Glomerular visceral epithelial cell (primary cell): ENCODE results near the gene CALHM1.
"Not testable (repeated sequence)": the region's sequence is repeated elsewhere in the genome, so short reads cannot be mapped to it uniquely, and the experiment has no call there.

Experiments used
- DNase-seq: peaks from one replicate; pipeline ENCODE4 v3.0.0-alpha.2; 2016; ENCODE audit errors: extremely low spot score

Gene CALHM1

GRCh38 chr10:103429647-103430046 is 29.1 kb downstream of the CALHM1 start:
- no peak for DNase-seq

DNA sequence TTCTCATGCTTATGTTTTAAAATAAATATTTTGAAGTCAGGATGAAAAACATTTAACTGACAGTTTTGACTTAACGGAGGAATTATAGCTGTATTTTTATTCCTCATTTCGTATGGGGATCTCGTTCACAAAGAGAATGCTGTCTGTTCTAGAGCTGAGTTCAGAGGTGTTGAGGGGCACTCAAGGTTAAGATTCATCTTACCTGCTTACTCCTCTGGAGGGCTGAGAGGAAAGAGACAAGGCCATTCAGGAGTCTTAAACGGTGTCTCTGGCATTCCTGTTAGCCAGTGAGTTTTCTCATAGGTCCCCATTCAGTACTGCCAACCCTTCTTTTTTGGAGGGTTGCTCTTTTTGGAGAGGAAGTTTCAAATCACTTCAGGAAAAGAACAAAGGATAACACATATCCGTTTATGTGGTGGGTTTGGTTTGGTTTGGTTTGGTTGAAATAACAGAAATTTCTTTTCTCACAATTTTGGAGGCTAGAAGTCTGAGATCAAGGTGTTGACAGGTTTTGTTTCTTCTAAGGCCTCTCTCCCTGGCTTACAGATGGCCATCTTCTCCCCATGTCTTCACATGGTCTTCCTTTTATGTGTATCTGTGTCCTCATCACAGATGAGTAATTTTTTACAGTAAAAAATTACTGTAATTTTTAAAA is 29.6 kb downstream of the CALHM1 start:
- no peak for DNase-seq

- DNase-seq: no peak
Observed at GRCh38 chr10:103427866-103428265, 30.8 kb downstream of the CALHM1 start.

GRCh38 chr10:103423748-103424147 is 35.0 kb downstream of the CALHM1 start:
- DNase-seq: no peak

DNA sequence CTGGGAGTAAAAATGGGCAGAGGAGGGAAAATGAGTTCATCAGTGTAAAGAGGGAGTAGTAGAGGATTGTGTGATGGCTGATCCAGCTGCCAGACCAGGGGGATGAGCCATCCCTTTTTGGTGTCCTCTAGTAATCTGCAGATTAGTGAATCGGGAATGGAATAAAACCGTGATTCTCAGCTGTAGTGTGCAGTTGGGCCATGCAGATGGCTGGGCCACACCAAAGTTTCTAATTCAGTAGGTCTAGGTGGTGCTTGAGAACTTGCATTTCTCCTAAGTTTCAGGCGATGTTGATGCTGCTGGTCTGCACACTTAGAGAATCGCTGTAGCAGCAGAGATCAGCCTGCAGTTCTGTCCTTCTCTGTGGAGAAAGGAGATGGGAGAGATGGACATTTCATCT is 39.6 kb downstream of the CALHM1 start:
- no peak for DNase-seq

- no peak for DNase-seq
Observed at GRCh38 chr10:103417601-103418000, 41.1 kb downstream of the CALHM1 start.

DNA sequence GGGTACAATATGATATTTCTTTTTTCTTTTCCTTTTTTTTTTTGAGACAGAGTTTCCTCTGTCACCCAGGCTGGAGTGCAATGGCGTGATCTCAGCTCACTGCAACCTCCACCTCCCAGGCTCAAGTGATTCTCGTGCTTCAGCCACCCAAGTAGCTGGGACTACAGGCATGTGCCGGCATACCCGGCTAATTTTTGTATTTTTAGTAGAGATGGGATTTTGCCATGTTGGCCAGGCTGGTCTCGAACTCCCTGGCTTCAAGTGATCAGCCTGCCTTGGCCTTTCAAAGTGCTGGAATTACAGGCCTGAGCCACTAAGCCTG is 41.6 kb downstream of the CALHM1 start:
- not testable (repeated sequence) for DNase-seq

- peak; percentile 53 for DNase-seq
Observed at GRCh38 chr10:103416436-103417147, 42.1 kb downstream of the CALHM1 start.

- DNase-seq: no peak
Observed at GRCh38 chr10:103415581-103415980, 43.1 kb downstream of the CALHM1 start.

- no peak for DNase-seq
Observed at GRCh38 chr10:103413564-103413963, 45.1 kb downstream of the CALHM1 start.
